ENCODE data around the gene LPIN3. TPM values are rescaled to one million over a fixed set of nuclear protein-coding genes. Genes with fewer than 3 reads are reported as not detected.

LPIN3 gene
- total RNA-seq, 1 donor from 2014 or later, result 20.1 TPM

DNA sequence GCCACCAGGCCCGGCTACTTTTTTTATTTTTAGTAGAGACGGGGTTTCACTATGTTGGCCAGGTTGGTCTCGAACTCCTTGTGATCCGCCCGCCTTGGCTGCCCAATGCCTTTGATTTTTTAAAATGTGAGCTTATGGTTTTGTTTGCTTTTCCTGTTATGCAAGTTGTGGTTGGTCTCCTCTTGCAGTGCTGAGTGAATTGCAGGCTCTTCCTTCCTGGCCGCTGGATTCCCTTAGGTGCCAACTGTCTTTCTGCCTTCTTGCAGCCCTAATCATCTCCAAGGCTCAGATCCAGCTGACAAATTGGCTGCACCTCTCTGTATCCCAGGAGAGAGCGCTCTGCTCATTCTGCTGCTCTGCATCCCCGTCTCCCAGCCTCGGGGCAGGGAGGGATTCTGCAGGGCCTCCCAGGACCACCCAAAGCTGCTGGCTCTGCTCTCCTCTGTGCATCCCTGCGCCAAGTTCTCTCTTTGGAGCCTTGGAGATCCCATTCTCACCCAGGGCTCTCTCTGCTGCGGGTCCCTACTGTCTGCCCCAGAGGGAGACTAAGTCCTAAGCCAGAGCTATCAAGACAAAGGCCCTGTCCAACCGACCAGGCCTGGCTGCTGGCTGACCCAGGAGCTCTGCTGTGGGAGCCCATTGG, 40.1 kb downstream of the LPIN3 start:
- H3K9me3 Mint-ChIP-seq (ENCODE audit: unreplicated experiment), result no peaks in the 10 kb centered on the region
- peaks cover 8% of the 10 kb centered on the region for H3K4me1 Mint-ChIP-seq (ENCODE audit: unreplicated experiment)
- H3K27ac Mint-ChIP-seq (ENCODE audit: unreplicated experiment), result no peak overlapping the region

DNA sequence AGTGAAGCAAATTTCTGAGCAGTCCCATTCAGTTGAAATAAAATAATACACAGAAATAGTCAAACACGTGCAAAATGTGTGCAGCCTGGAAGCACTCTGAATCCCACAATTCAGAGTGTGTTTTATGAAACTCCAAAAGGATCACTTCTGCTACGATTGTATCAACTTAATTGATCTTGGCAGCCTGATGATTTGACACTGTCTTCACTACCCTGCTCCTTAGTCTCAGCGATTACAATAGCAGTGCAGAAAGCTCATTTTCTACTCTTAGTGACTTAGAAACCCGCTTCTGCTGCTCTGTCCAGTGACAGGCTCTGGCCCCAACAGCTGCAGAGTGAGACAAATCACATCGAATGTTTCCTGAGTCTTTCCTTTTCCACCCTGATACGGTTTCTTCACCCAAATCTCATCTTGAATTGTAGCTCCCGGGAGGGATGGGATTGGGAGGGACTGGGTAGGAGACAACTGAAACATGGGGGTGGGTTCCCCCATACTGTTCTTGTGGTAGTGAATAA, 42.2 kb downstream of the LPIN3 start:
- Mint-ChIP-seq H3K27ac (ENCODE audit: unreplicated experiment) (no peak overlapping the region), H3K4me3 (ENCODE audit: unreplicated experiment) (no peak overlapping the region), H3K27me3 (ENCODE audit: unreplicated experiment) (peaks cover 9% of the 10 kb centered on the region), H3K9me3 (ENCODE audit: unreplicated experiment) (no peaks in the 10 kb centered on the region), H3K4me1 (ENCODE audit: unreplicated experiment) (peaks cover 15% of the 10 kb centered on the region), H3K36me3 (ENCODE audit: low read depth, unreplicated experiment) (no peaks in the 10 kb centered on the region)
- DNase-seq (ENCODE audit: low spot score), result no peak
- no peak for TF ChIP-seq CTCF (IDR thresholded peaks at IDR 0.05; ENCODE audit: unreplicated experiment)

More for the DNA sequence above, 40.1 kb downstream of the LPIN3 start:
- Mint-ChIP-seq H3K27me3 (ENCODE audit: unreplicated experiment) (peaks cover 9% of the 10 kb centered on the region), H3K36me3 (ENCODE audit: low read depth, unreplicated experiment) (no peaks in the 10 kb centered on the region), H3K4me3 (ENCODE audit: unreplicated experiment) (no peak overlapping the region)
- DNase-seq (ENCODE audit: low spot score), result no peak
- TF ChIP-seq CTCF (IDR thresholded peaks at IDR 0.05; ENCODE audit: unreplicated experiment), result no peak

GRCh38 chr20:41386502-41387427, 46.1 kb downstream of the LPIN3 start:
- Mint-ChIP-seq H3K27ac (ENCODE audit: unreplicated experiment) (no peak overlapping the region), H3K4me3 (ENCODE audit: unreplicated experiment) (no peak overlapping the region), H3K4me1 (ENCODE audit: unreplicated experiment) (peaks cover 7% of the 10 kb centered on the region), H3K27me3 (ENCODE audit: unreplicated experiment) (peaks cover 6% of the 10 kb centered on the region), H3K36me3 (ENCODE audit: low read depth, unreplicated experiment) (no peaks in the 10 kb centered on the region), H3K9me3 (ENCODE audit: unreplicated experiment) (no peaks in the 10 kb centered on the region)
- no peak for TF ChIP-seq CTCF (IDR thresholded peaks at IDR 0.05; ENCODE audit: unreplicated experiment)
- no peak for DNase-seq (ENCODE audit: low spot score)

GRCh38 chr20:41387444-41387851, 46.8 kb downstream of the LPIN3 start:
- DNase-seq (ENCODE audit: low spot score), result no peak
- H3K4me3 Mint-ChIP-seq (ENCODE audit: unreplicated experiment), result no peak overlapping the region
- H3K9me3 Mint-ChIP-seq (ENCODE audit: unreplicated experiment), result no peaks in the 10 kb centered on the region
- H3K4me1 Mint-ChIP-seq (ENCODE audit: unreplicated experiment), result peaks cover 7% of the 10 kb centered on the region
- no peaks in the 10 kb centered on the region for H3K36me3 Mint-ChIP-seq (ENCODE audit: low read depth, unreplicated experiment)
- TF ChIP-seq CTCF (IDR thresholded peaks at IDR 0.05; ENCODE audit: unreplicated experiment), result no peak
- H3K27me3 Mint-ChIP-seq (ENCODE audit: unreplicated experiment), result peaks cover 6% of the 10 kb centered on the region
- no peak overlapping the region for H3K27ac Mint-ChIP-seq (ENCODE audit: unreplicated experiment)

Data from endothelial cell (in vitro differentiated cells).